ENCODE measurements around the gene ANKS1B.

DNA sequence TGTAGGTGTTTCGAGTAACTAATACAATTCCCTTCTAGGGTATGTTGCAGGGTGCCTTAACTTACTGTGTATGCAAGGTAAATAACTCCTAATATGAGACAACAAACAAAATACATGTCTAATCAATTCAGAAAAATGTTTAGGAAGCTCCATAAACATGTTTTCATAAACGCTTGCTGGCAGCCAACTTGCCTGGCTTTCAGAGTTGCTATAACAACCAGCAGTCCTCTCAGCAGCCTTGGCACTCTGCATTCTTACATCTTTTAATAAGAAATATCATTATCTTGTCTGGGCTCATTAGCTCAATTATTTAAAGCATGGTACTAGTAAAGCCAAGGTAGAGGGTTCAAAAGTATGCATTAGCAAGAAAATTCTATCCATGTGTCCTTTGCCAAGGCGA is 862.2 kb downstream of the ANKS1B start:
- TF ChIP-seq, protein P1, sequence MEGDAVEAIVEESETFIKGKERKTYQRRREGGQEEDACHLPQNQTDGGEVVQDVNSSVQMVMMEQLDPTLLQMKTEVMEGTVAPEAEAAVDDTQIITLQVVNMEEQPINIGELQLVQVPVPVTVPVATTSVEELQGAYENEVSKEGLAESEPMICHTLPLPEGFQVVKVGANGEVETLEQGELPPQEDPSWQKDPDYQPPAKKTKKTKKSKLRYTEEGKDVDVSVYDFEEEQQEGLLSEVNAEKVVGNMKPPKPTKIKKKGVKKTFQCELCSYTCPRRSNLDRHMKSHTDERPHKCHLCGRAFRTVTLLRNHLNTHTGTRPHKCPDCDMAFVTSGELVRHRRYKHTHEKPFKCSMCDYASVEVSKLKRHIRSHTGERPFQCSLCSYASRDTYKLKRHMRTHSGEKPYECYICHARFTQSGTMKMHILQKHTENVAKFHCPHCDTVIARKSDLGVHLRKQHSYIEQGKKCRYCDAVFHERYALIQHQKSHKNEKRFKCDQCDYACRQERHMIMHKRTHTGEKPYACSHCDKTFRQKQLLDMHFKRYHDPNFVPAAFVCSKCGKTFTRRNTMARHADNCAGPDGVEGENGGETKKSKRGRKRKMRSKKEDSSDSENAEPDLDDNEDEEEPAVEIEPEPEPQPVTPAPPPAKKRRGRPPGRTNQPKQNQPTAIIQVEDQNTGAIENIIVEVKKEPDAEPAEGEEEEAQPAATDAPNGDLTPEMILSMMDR (conservative IDR thresholded peaks at IDR 0.05; ENCODE audit: low read length) = no peak
- TF ChIP-seq EZH2phosphoT487 (IDR thresholded peaks at IDR 0.05; ENCODE audit: borderline replicate concordance) = no peak
